HepG2 (cell line): ENCODE data around the gene ARL15. TPM values are rescaled to one million over a fixed set of nuclear protein-coding genes. Genes with fewer than 3 reads are reported as not detected.
A peak's percentile ranks its signal among the peaks of the same experiment; 100 is the strongest.

Experiments
- ASH2L ChIP-seq: fragments of 300-600, 200-600 bp; sonication (generic); IDR thresholded peaks from 2 replicates; pipeline ENCODE4 v1.7.0; 2017; ENCODE audit warnings: low read depth, mild to moderate bottlenecking, moderate library complexity, mixed read lengths, low read length; ENCODE audit not compliant: insufficient read length
- CBFB ChIP-seq: sonication (generic); formaldehyde crosslinking; IDR thresholded peaks from 2 replicates; pipeline ENCODE4 v1.4.0; 2020; ENCODE audit warnings: missing genetic modification reagents
- HDAC1 ChIP-seq: sonication (generic); formaldehyde crosslinking; IDR thresholded peaks from 2 replicates; pipeline ENCODE4 v1.5.1; 2020; ENCODE audit warnings: mild to moderate bottlenecking, missing genetic modification reagents
- HNRNPUL1 ChIP-seq: fragments of 200-400 bp; formaldehyde crosslinking; IDR thresholded peaks from 2 replicates; pipeline ENCODE4 v1.6.1; 2017; ENCODE audit warnings: low read depth, mild to moderate bottlenecking, low read length, moderate library complexity
- JUNB ChIP-seq: sonication (generic); formaldehyde crosslinking; IDR thresholded peaks from 2 replicates; pipeline ENCODE4 v1.8.0; 2022; ENCODE audit warnings: missing genetic modification reagents, mild to moderate bottlenecking, borderline replicate concordance
- MYC ChIP-seq: sonication (generic); formaldehyde crosslinking; IDR thresholded peaks from 2 replicates; pipeline ENCODE4 v1.9.0; 2021; ENCODE audit warnings: missing genetic modification reagents, borderline replicate concordance
- NFIC ChIP-seq: IDR thresholded peaks from 2 replicates; pipeline ENCODE4 v1.6.1; 2012; ENCODE audit warnings: mild to moderate bottlenecking, low read length, inconsistent platforms
- SALL2 ChIP-seq: sonication (generic); formaldehyde crosslinking; IDR thresholded peaks from 2 replicates; pipeline ENCODE4 v1.8.1; 2023; ENCODE audit warnings: mild to moderate bottlenecking, missing genetic modification reagents, inconsistent platforms
- SIN3A ChIP-seq: IDR thresholded peaks from 2 replicates; pipeline ENCODE4 v1.6.1; 2011; ENCODE audit warnings: low read depth, mild to moderate bottlenecking, control low read depth, low read length, borderline replicate concordance
- XRCC5 ChIP-seq: fragments of 200-400 bp; formaldehyde crosslinking; optimal IDR thresholded peaks from 2 replicates; pipeline ENCODE3; 2017; ENCODE audit warnings: mild to moderate bottlenecking, low read length
- ZBTB1 ChIP-seq: sonication (generic); formaldehyde crosslinking; IDR thresholded peaks from 2 replicates; pipeline ENCODE4 v1.4.0; 2020; ENCODE audit warnings: missing genetic modification reagents, borderline replicate concordance
- ZMYM3 ChIP-seq: sonication (generic); formaldehyde crosslinking; IDR thresholded peaks from 2 replicates; pipeline ENCODE4 v1.5.1; 2020; ENCODE audit warnings: mild to moderate bottlenecking, missing genetic modification reagents
- ZNF263 ChIP-seq: sonication (generic); formaldehyde crosslinking; IDR thresholded peaks from 2 replicates; pipeline ENCODE4 v1.4.0; 2020; ENCODE audit warnings: missing genetic modification reagents
- ZNF549 ChIP-seq: sonication (generic); formaldehyde crosslinking; IDR thresholded peaks from 2 replicates; pipeline ENCODE4 v1.5.0; 2020; ENCODE audit warnings: missing genetic modification reagents
- ZNF563 ChIP-seq: sonication (generic); formaldehyde crosslinking; IDR thresholded peaks from 2 replicates; pipeline ENCODE4 v1.8.0; 2022; ENCODE audit warnings: mild to moderate bottlenecking, moderate library complexity, missing genetic modification reagents
- ZNF570 ChIP-seq: sonication (generic); formaldehyde crosslinking; IDR thresholded peaks from 2 replicates; pipeline ENCODE4 v1.4.0; 2020; ENCODE audit warnings: mild to moderate bottlenecking, missing genetic modification reagents, borderline replicate concordance
- ZNF605 ChIP-seq: sonication (generic); formaldehyde crosslinking; IDR thresholded peaks from 2 replicates; pipeline ENCODE4 v1.8.0; 2022; ENCODE audit warnings: mild to moderate bottlenecking, missing genetic modification reagents
- ZSCAN12 ChIP-seq: sonication (generic); formaldehyde crosslinking; IDR thresholded peaks from 2 replicates; pipeline ENCODE4 v1.9.0; 2021; ENCODE audit warnings: mild to moderate bottlenecking, missing genetic modification reagents
- ZUFSP ChIP-seq: sonication (generic); formaldehyde crosslinking; IDR thresholded peaks from 2 replicates; pipeline ENCODE4 v1.9.0; 2021; ENCODE audit warnings: missing genetic modification reagents, mild to moderate bottlenecking, borderline replicate concordance
- ZXDC ChIP-seq: sonication (generic); formaldehyde crosslinking; IDR thresholded peaks from 2 replicates; pipeline ENCODE4 v1.5.0; 2020; ENCODE audit warnings: mild to moderate bottlenecking, missing genetic modification reagents
- polyA plus RNA-seq, 8 experiments: library from polyadenylated mRNA; depleted of rRNA in 3 of 8; stranded (reverse) in 7 of 8; unstranded in 1 of 8; fragments of >200 nt; fragmentation: Illumina TruSeq in 4 of 8; extraction: Trizol in 4 of 8; gene quantifications; 2 replicates each; pipeline versions ENCODE4 v1.2.1 to v1.2.3, GENCODE V29; 2011 to 2016; ENCODE audit warnings: low read depth in 4 of 8, missing spikeins in 1 of 8, mixed read lengths in 1 of 8; ENCODE audit not compliant: insufficient read depth in 1 of 8
- total RNA-seq, 5 experiments: library from RNA; depleted of rRNA; stranded (reverse); fragments of >200 nt; fragmentation: Illumina TruSeq; extraction: Trizol; gene quantifications; 2 replicates each; pipeline ENCODE4 v1.2.3, GENCODE V29; 2016; ENCODE audit warnings: low read depth in 1 of 5
- TF ChIP-seq, protein P1 (sequence below): sonication (generic); formaldehyde crosslinking; IDR thresholded peaks from 2 replicates; pipeline ENCODE4 v1.4.0; 2020; ENCODE audit warnings: missing genetic modification reagents, borderline replicate concordance

The ARL15 gene
- total and polyA plus RNA-seq, 2 of the 13 experiments (the other 11 are each of a cell fraction or from before 2014, with no cell fraction given): 2.5 to 7.7 TPM

- TF ChIP-seq ZNF563 (0 out of 2 replicates have a peak, but pooled peaks have one; percentile 18), JUNB (no peak), HDAC1 (CRISPR knock-in tag) (no peak; the same call in 1 of the 2 replicates), MYC (CRISPR knock-in tag) (no peak), ZSCAN12 (CRISPR knock-in tag) (no peak), ZXDC (no peak), ASH2L (peak; percentile 74), ZUFSP (CRISPR knock-in tag) (no peak), ZNF549 (CRISPR knock-in tag) (no peak), XRCC5 (no peak), ZBTB1 (CRISPR knock-in tag) (no peak), NFIC (no peak), ZMYM3 (CRISPR knock-in tag) (no peak), SIN3A (peak; percentile 85; the same call in 1 of the 2 replicates), ZNF570 (no peak), SALL2 (CRISPR knock-in tag) (no peak), HNRNPUL1 (no peak), ZNF605 (peak; percentile 55; the same call in 1 of the 2 replicates), ZNF263 (CRISPR knock-in tag) (no peak), CBFB (CRISPR knock-in tag) (0 out of 2 replicates have a peak, but pooled peaks have one; percentile 25)
- TF ChIP-seq, protein P1, sequence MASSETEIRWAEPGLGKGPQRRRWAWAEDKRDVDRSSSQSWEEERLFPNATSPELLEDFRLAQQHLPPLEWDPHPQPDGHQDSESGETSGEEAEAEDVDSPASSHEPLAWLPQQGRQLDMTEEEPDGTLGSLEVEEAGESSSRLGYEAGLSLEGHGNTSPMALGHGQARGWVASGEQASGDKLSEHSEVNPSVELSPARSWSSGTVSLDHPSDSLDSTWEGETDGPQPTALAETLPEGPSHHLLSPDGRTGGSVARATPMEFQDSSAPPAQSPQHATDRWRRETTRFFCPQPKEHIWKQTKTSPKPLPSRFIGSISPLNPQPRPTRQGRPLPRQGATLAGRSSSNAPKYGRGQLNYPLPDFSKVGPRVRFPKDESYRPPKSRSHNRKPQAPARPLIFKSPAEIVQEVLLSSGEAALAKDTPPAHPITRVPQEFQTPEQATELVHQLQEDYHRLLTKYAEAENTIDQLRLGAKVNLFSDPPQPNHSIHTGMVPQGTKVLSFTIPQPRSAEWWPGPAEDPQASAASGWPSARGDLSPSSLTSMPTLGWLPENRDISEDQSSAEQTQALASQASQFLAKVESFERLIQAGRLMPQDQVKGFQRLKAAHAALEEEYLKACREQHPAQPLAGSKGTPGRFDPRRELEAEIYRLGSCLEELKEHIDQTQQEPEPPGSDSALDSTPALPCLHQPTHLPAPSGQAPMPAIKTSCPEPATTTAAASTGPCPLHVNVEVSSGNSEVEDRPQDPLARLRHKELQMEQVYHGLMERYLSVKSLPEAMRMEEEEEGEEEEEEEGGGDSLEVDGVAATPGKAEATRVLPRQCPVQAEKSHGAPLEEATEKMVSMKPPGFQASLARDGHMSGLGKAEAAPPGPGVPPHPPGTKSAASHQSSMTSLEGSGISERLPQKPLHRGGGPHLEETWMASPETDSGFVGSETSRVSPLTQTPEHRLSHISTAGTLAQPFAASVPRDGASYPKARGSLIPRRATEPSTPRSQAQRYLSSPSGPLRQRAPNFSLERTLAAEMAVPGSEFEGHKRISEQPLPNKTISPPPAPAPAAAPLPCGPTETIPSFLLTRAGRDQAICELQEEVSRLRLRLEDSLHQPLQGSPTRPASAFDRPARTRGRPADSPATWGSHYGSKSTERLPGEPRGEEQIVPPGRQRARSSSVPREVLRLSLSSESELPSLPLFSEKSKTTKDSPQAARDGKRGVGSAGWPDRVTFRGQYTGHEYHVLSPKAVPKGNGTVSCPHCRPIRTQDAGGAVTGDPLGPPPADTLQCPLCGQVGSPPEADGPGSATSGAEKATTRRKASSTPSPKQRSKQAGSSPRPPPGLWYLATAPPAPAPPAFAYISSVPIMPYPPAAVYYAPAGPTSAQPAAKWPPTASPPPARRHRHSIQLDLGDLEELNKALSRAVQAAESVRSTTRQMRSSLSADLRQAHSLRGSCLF (CRISPR knock-in tag): no peak
These were observed at the start of gene ARL15 (continued) for GRCh38 chr5:54310433-54311175.
